Diencephalon (tissue), 1 donor: ENCODE measurements around the gene ARL14EPL. TPM values are rescaled to one million over a fixed set of nuclear protein-coding genes. Genes with fewer than 3 reads are reported as not detected.

Experiments used
- total RNA-seq: library from RNA; depleted of rRNA; stranded (reverse); fragments of >200 nt; gene quantifications from one replicate; pipeline ENCODE4 v1.2.3, GENCODE V29; 2014

The ARL14EPL gene
- total RNA-seq, result not detected

DNA sequence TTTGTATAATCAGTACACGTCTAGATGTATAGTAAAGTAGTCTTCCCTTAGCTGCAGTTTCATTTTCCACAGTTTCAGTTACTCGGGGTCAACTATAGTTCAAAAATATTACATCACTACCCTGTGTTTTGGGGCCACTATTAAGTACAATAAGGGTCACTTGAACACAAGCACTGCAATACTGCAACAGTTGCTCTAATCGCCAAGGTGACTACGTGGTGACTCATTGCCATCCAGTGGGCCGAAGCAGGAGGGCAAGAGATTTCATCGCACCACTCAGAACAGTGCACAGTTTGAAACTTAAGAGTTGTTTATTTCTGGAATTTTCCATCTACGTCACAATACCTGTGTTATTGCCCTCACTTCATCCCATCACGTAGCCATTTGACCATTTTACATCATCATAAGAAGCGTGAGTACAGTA, at the start of gene ARL14EPL:
Gene ARL14EPL (plus strand): TSS at position 379 of the 424 bp plus-strand sequence. CDS start 18,994 bp downstream, outside the sequence.

GRCh38 chr5:116084871-116085715, 52.8 kb downstream of the ARL14EPL start, which contains the start of gene COMMD10:
Gene COMMD10, plus strand, starts transcription at chr5:116085025.

Other genes starting within 250 kb of the ARL14EPL start
- gene CDO1, start 215.8 kb upstream of the ARL14EPL start, total RNA-seq, result 125 TPM
- 72.7 TPM for gene ATG12, start 190.9 kb upstream of the ARL14EPL start, total RNA-seq
- 152 TPM for gene AP3S1, start 190.5 kb upstream of the ARL14EPL start, total RNA-seq
- gene LVRN, start 70.0 kb upstream of the ARL14EPL start, total RNA-seq, result 1.8 TPM
- gene COMMD10, start 52.6 kb downstream of the ARL14EPL start, total RNA-seq, result 31.6 TPM